Measurements from ENCODE around the gene PTPN2.
"Not testable (repeated sequence)": the region's sequence is repeated elsewhere in the genome, so short reads cannot be mapped to it uniquely, and the experiment has no call there.

PTPN2 gene

DNA sequence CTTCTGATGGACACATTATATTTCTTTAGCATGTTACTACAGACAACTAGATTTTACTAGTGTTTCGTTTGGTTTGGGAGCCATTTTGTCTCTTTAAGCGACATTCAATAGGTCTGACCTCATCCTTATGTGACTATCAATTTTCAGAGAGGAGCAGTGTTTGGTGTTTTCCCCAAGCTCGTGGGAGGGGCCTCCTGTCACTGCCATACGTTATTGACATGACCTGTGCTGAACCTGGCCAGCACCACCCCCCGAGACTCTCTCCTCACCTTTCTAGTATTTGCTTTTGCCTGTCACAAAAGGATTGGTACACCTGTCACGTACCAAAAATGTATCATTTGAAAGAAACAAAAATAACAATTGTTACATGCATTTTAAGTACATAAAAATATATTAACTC lies 111.9 kb downstream of the PTPN2 start:
- no peak for DNase-seq (ENCODE audit: low spot score)

DNA sequence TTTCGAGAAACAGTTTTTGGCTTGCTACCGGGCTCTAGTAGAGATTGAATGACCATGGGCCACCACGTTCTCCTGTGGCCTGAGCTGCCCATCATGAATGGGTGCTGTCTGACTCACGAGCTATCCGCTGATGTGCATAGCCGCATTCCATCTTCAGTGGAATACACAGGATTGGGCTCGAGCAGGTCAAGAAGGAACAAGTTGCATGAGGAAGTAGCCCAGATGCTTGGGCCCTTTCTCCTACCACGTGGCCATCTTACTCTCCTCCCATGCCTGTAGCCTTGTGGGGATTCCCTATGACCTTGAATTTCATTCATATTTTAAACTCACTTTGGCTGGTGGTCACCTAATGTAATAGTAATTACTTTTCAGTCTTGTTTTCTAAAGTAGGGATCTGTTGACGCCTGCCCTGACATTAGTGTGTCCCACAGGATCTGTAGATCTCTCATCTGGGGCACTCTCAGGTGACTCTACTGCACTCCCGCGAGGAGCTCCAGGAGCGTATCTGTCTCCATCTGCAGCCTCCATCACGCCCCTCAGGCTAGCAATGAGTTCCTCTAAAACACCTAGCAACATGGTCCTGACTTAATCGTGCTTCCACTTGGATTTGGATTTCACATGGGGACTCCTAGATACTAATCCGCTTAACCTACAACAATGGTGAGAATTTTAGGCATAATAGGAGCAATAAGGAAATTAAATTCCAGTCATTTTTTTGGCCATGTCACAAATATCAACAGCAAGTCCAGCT lies 113.4 kb downstream of the PTPN2 start:
- DNase-seq (ENCODE audit: low spot score) = no peak

GRCh38 chr18:12769644-12770440 lies 114.2 kb downstream of the PTPN2 start:
- no peak for DNase-seq (ENCODE audit: low spot score)

- DNase-seq (ENCODE audit: low spot score) = no peak
Observed at GRCh38 chr18:12769136-12769535, 114.9 kb downstream of the PTPN2 start.

DNA sequence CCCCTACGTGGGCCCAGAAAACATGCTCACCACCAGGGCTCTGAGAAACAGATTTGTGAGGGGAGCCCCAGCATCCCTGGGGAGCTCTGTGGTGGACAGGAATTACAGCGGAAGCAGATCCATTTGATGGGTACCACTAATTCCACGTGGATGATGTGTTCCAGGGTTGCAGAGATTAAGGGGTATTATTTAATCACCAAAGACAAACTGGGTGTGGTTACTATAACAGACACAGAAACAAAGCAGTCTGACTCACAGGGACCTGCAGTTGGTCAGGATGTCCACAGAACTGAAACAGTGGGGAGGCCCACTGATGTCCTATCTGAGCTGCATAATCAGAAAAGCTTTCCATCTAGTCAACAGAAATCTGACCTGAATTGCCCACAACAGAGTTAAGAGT lies 115.4 kb downstream of the PTPN2 start:
- DNase-seq (ENCODE audit: low spot score) = no peak

DNA sequence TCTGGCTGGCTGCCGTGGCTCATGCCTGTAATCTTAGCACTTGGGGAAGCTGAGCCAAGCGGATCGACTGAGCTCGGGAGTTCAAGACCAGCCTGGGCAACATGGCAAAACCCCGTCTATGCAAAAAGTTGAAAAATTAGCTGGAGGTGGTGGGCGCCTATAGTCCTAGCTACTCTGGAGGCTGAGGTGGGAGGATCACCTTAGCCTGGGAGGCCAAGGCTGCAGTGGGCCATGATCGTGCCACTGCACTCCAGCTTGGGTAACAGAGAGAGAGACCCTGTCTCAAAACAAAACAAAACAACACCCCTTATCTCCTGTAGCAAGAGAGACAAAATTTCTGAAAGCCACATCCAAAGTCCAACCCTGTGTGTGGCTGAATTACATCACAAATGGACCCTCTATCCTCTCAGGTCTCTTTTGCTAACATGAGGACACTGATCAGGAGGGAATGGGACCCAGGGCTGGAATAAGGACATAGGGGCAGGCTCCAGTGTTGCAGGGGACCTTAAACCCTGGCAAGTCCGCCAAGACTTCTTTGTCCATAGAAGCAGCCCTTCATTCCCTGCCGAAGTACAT lies 116.4 kb downstream of the PTPN2 start:
- no peak for DNase-seq (ENCODE audit: low spot score)

- DNase-seq (ENCODE audit: low spot score) = no peak
Observed at GRCh38 chr18:12766986-12767433, 117.0 kb downstream of the PTPN2 start.

DNA sequence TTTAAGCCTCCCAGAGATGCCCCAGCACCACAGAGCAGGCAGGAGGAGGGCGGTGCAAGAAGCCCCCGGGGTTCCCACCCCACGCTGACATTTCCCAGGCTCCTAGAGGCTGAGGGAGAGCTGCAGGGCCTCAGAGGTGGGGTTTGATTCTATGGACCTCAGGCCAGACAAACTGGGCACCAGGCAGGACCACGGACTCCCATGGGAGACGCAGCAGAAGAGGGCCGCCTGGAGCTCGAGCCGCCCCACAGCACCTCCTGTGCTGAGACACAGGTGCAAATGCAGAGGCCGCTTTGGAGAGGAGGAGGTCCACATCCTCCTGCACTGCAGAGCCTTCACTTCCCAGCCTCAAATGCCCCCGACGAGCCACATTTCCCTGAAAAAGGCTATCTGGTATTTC lies 118.5 kb downstream of the PTPN2 start:
- DNase-seq (ENCODE audit: low spot score) = no peak

DNA sequence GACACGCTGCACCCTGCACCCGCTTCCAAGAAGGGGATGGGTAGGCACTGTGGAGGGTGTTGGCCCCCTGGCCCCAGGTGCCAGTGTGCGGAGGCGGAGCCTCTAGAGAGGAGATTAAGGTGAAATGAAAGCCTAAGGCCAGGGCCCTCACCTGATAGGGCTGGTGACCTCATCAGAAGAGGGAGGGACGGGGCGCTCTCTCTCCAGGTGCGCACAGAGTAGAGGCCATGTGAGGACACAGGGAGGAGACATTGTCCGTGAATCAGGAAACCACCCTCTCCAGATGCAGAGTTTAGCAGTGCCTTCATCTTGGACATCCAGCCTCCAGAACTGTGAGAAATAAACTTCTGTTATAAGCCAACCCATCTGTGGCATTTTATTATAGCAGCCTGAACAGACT lies 118.9 kb downstream of the PTPN2 start:
- no peak for DNase-seq (ENCODE audit: low spot score)

DNA sequence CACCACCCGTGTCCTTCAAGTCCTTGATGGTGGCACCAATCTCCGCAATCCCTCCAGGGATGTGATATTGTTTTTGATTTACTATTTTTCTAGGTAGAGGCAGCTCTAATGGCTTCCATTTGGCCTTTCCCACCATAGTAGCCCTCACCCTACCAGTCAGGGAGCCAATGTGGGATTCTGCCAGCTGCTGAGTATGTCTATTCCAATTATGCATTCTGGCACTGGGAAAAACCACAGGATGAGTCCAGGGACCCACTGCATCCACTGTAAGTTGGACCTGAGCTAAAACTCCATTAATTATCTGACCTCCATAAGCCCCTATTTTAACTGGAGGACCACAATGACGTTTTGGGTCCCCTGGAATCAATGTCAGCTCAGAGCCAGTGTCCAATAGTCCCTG lies 125.5 kb downstream of the PTPN2 start:
- DNase-seq (ENCODE audit: low spot score) = not testable (repeated sequence)

- not testable (repeated sequence) for DNase-seq (ENCODE audit: low spot score)
Observed at GRCh38 chr18:12756619-12757239, 127.3 kb downstream of the PTPN2 start.

DNA sequence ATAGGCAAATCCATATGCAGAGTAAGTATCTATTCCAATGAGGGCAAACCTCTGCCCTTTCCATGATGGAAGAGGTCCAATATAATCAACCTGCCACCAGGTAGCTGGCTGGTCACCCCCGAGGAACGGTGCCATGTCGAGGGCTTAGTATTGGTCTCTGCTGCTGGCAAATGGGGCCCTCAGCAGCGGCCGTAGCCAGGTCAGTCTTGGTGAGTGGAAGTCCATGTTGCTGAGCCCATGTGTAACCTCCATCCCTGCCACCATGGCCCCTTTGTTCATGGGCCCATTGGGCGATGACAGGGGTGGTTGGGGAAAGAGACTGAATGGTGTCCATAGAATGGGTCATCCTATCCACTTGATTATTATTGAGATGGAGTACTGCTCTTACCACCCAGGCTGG lies 128.4 kb downstream of the PTPN2 start:
- DNase-seq (ENCODE audit: low spot score) = not testable (repeated sequence)

DNA sequence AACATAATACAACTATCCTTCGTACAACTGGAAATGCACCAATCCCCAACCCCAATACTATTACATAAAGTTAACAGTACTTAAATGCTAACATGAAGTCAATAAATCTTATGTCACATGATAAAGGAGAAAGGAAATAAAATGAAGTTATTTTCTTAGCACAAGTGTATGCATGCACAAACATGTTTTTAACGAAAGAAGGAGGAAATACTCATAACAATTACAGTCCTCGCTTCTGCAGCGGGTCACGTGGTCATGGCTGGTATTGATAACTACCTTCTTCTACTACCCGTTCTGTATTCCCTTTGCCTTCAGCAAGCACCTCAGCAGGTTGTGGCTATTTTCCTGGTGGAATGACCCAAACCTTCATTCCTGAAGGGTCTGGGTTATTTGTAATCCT lies 129.5 kb downstream of the PTPN2 start:
- DNase-seq (ENCODE audit: low spot score) = no peak

DNA sequence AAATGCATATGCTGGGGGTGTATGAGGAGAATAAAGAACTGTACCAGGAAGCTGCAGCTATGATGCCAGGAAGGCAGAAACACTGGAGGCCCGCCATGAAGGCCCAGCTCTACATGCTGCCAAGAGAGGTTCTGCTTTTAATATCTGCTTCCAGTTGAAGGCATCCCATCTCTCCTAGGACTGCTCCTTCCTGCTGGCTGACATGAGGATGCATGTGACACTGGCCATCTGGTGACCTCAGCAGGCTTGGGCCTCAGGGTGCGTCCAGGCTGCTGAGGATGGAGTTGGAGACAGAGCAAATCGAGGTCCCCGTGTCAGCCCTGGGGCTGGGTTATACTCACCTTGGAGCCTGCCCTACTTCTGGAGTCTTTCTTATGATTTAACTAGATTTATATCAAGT lies 132.1 kb downstream of the PTPN2 start:
- DNase-seq (ENCODE audit: low spot score) = no peak

DNA sequence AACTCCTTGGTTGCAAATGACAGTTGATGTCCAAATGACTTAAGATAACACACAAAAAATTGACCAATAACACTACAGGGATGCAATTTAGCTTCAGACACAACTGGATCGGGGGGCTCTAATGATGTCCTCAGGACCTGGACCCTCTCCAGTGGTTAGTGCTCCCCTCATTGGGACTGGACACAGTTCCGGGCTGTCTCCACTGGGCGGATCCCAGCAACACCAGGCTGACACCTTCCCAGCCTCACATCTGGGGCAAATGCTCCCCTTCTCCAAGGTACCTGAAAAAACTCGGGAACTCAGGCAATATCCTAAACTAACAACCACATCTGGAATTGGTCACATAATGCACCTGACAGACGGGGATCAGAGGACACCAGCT lies 132.5 kb downstream of the PTPN2 start:
- DNase-seq (ENCODE audit: low spot score) = no peak

GRCh38 chr18:12750715-12751502 lies 133.1 kb downstream of the PTPN2 start:
- DNase-seq (ENCODE audit: low spot score) = no peak

GRCh38 chr18:12750076-12750714 lies 133.8 kb downstream of the PTPN2 start:
- no peak for DNase-seq (ENCODE audit: low spot score)

GRCh38 chr18:12749121-12749520 lies 134.9 kb downstream of the PTPN2 start:
- DNase-seq (ENCODE audit: low spot score) = no peak

DNA sequence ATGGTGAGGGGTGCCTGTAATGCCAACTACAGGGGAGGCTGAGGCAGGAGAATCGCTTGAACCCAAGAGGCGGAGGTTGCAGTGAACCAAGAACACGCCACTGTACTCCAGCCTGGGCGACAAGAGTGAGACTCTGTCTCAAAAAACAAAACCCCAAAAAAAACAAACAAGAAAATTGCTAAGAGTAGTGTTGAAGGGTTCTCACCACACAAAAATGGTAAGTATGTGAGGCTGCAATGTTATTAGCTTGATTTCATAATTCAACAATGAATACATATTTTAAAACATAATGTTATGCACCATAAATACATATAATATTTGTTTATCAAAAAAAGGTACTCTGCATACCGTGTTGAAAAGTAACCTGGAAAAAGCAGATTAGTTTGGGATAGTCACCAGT lies 135.4 kb downstream of the PTPN2 start:
- DNase-seq (ENCODE audit: low spot score) = no peak

GRCh38 chr18:12747530-12748315 lies 136.3 kb downstream of the PTPN2 start:
- no peak for DNase-seq (ENCODE audit: low spot score)
